Gastroesophageal sphincter (tissue), 3 donors: ENCODE measurements around the gene EFHD2.

Source experiments
- CTCF ChIP-seq, 4 experiments: fragments of 200-600 bp in 2 of 4; fragments of 450-650 bp in 2 of 4; sonication (generic) in 1 of 4; IDR thresholded peaks; one replicate each; pipeline ENCODE4 v1.5.1; 2017 to 2019; ENCODE audit warnings: antibody characterized with exemption in 4 of 4, mild to moderate bottlenecking in 2 of 4, moderate library complexity in 2 of 4
- POLR2A ChIP-seq, 2 donors: fragments of 450-650 bp; IDR thresholded peaks; one replicate each; pipeline ENCODE4 v1.6.1; 2017; ENCODE audit warnings: antibody characterized with exemption in 2 of 2, mild to moderate bottlenecking in 2 of 2, moderate library complexity in 1 of 2
- POLR2AphosphoS5 ChIP-seq: sonication (generic); formaldehyde crosslinking; IDR thresholded peaks from one replicate; pipeline ENCODE4 v1.6.1; 2017; ENCODE audit warnings: antibody characterized with exemption

GRCh38 chr1:15412843-15413242 is 3.2 kb downstream of the EFHD2 start:
- TF ChIP-seq POLR2A (IDR thresholded peaks at IDR 0.05) = no peak
- no peak for TF ChIP-seq CTCF (IDR thresholded peaks at IDR 0.05)
- no peak for TF ChIP-seq POLR2AphosphoS5
